ENCODE results near the gene TRMT10A.

The TRMT10A gene, protein sequence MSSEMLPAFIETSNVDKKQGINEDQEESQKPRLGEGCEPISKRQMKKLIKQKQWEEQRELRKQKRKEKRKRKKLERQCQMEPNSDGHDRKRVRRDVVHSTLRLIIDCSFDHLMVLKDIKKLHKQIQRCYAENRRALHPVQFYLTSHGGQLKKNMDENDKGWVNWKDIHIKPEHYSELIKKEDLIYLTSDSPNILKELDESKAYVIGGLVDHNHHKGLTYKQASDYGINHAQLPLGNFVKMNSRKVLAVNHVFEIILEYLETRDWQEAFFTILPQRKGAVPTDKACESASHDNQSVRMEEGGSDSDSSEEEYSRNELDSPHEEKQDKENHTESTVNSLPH

DNA sequence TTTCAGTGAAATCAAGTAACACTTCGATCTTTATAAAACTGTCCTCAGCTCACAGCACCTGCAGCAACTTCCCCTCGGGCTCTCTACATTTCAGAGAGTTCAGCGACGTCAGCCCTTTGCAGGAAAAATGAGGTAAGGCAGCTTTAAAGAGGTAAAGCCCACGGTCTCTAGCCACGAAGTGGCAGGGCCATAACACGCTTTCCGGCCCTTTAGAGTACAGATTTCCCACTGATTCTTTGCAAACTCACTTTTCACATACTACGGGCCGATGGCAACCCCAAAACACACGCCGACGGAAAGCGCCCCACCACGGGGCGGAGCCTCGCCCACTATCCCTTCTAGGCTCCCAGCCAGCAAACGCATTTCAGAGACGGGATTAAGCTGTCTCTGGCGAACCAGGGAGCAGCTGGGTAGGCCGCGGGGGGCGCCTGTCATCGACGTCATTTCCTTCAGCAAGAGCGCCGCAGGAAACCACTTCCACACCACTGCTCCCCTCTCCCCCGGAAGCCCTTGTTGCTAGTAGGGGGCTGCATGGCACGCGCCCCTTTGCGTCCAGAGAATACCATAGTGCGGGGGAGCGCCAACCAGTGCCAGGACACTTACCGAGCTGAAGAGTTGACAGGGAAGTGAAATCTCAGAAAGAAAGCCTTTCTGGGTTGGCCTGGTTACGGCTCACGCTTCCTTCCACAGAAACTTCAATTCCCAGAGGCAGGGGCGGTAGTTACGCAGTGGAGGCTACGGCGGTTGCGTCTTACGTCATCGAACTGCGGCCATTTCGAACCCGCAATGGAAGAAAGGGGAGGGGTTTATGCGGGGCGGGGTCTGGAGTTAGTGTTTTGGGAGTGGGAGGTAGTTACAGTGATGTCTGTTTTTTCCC lies at the start of gene TRMT10A:
TSS of gene TRMT10A (minus strand) at position 730 of the 877 bp plus-strand sequence. CDS start 4,701 bp downstream, outside the sequence.
- DNase-seq (ENCODE audit: low read depth): peak; percentile 82

DNA sequence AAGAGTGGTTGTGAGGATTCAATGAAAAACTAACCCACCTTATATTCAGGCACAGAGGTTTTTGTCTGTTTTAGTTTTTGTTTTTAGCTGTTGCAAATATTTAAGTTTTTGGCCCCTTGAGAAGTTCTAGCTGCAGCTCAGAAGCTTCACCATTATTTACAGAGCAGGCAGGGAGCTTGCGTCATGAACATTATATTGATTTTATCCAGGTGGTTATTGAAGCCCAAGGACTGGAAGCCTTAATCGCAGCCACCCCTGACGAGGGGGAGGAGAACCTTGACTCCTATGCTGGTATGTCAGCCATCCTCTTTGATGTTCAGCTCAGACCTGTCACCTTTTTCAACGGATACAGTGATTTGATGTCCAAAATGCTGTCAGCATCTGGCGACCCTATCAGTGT lies 48.9 kb upstream of the TRMT10A start:
- no peak for DNase-seq (ENCODE audit: low read depth)

DNA sequence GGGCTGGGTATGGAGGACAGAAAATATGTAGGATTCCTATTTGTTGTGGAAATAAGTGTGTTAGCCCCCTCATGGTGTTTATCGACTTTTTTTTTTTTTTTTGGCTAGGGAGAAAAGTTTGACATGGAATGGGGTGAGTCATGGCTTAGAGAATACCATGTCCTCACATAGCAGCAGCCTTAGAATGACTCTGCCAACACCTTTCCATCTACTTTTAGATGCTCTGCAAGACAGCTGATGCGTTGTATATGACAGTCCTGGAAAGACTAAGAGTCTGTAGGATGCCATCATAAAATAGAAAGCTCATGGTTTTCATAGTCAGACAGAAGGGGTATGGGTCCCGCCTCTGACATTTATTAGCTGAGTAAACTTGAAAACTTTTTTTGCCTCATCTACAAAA lies 48.4 kb upstream of the TRMT10A start:
- no peak for DNase-seq (ENCODE audit: low read depth)

DNA sequence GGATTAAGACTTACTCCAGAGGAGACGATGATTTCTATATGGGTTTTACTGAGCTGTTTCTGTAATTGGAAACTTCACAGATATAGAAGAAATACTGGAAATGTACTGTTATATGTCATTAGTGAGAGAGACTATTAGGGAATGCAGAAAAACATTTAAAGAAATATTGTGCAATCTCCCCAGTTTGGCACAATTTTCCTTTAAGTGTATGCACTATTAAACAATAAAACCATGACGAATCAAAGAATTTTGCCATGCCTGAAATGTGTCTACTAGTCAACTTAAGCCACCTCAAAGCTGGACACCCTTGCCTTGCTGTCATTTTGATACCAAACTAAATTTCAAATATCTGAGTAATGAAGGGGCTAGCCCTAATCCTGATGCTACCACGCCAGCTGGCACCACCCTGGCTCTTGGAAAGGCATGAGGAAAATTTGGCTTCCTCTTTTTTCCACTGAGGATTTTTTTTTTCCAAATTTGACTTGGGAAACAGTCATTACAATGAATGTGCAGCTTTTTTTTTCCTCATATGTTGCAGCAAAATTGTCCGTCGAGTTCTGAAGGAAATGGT lies 46.9 kb upstream of the TRMT10A start:
- DNase-seq (ENCODE audit: low read depth): no peak

DNA sequence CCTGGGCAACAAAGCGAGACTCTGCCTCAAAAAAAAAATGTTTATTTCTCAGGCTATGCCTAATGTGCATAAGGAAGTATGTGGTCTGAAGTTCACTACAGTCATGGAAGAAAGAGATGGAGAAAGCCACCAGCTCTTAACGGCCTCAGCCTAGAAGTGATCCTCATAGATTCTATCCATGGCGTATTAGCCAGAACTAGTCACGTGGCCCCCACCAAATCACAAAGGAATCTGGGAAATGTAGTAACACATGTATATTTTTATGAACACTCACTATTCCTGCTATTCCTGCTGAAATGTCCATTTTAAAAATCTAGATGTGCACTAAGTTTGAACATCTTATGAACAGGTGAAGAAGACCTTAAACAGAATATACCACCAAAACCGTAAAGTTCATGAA lies 44.6 kb upstream of the TRMT10A start:
- DNase-seq (ENCODE audit: low read depth): no peak

DNA sequence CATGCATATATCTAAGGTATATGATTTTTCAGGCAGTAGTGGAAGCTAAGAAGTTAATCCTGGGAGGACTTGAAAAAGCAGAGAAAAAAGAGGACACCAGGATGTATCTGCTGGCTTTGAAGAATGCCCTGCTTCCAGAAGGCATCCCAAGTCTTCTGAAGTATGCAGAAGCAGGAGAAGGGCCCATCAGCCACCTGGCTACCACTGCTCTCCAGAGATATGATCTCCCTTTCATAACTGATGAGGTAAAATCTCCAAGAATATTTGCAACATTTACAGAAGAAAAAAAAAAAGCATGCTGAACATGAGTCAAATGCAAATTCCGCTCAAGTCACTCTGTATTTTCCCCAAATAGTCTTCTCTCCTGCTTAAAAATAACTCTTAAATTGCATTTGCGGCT lies 42.9 kb upstream of the TRMT10A start:
- no peak for DNase-seq (ENCODE audit: low read depth)

DNA sequence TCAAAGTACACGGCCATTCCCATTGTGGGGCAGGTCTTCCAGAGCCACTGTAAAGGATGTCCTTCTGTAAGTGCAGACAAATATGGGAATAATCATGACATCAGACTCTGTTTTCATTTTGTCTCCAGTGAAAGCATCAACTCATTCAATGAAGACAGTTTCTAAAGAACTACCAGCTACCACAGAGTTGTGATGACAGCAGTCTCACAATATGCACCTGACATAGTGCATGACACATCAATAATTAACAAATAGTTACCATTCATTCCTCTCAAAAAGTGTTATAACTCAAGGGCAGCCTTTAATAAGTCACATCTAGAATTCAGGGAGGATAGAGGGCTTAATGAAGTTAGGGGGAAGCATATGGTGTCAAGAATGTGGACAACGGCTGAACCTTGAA lies 31.0 kb upstream of the TRMT10A start:
- DNase-seq (ENCODE audit: low read depth): no peak

DNA sequence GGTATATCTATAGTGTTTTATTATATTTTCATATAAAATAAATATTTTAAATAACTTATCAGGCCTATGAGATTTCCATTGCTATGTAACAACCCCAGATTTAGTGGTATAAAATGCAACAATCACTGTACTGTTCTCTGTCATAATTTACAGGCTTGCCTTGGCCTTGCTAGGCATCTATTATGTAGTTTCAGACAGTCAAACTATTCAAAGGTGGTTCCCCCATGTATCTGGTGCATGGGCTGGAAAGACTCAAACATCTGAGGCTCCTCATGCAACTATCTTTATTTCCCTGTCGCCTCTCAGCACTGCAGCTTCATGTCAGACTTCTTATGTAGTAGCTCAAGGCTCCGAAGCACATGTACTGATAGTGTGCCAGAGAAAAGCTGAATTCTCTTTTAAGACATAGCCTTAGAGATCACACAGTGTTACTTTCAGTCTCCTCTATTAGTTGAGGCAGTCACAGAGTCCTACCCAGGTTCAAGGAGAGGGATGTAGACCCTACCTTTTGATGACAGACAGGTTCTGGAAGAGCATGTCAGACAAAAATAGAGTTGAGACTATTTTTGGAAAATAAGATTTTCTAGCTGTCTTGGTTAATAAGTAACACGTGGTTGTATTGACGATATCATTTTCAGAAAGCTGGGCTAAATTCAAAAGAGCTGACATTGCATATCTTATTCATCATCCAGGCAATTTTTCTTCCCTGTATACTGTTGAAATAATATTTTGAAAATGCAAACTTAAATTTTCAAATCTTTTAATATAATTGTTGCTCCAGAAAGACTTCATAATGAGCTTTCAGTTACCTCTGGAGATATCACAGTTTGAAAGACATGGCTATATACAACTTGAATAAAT lies 30.2 kb upstream of the TRMT10A start:
- no peak for DNase-seq (ENCODE audit: low read depth)

DNA sequence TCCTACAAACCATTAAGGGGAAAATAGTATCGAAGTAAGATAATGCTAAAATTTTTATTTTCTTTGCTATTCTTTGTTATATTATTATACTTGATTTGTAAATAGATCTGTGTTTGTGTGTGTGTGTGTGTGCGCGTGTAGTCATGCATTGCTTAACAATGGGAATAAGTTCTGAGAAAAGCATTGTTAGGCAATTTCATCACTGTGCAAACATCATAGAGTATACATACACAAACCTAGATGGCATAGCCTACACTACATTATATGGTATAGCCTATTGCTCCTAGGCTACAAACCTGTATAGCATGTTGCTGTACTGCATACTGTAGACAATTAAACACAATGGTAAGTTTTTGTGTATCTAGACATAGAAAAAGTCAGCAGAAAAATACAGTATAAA lies 27.9 kb upstream of the TRMT10A start:
- no peak for DNase-seq (ENCODE audit: low read depth)

DNA sequence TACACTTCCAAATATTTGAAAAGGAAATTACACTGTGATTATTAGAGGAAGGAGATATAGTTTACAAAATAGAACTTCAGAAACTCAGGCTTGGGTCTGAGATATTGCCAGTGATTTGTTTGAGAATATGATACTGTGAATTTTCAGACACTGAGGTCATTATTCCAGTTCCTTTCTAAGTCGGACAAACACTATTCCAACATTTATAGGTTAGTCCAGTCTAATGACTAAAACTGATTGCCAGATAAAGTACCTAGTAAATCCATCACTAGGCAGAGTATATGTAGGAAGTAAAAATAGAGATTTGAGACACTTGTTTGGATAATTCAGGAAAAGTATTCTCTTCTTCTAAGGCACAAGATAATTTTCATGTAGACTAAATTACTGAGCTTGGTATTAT lies 24.0 kb upstream of the TRMT10A start:
- DNase-seq (ENCODE audit: low read depth): no peak

DNA sequence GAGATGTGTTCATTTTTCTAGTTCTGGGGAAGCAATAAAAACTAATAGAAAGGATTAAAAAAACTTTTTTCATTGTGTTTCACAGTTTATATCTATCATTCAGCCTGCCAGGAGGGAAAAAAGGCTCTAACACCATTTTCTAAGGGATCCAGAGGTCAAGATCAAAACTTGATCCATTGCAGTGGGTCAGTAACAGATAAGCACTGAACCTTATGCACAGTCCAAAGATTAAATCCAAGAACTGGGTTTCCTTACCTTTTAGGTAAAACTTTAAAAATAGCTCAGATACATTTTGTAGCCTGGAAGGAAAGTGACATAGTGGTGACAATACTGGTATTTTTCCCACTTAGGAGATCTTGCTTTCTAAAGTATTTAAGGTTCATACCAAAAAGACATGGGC lies 23.5 kb upstream of the TRMT10A start:
- DNase-seq (ENCODE audit: low read depth): no peak

DNA sequence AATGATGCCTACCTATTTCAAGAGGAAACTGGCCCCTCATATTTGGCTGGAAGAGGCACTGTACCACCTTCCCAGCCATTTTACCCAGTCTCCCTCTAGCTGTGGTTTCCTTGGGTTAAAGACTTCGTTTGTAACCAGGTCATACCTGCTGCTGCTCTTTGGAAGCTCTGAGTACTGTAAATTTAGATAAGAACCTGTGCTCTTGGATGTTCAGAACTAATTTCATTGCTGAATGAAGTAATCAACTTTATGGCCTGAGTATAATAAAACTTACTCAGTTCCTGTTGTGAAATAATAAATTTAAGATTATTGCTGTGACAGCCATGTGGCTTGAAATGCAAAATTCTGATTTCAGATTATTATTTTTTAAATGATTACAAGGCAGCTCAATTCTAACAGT lies 23.0 kb upstream of the TRMT10A start:
- no peak for DNase-seq (ENCODE audit: low read depth)

DNA sequence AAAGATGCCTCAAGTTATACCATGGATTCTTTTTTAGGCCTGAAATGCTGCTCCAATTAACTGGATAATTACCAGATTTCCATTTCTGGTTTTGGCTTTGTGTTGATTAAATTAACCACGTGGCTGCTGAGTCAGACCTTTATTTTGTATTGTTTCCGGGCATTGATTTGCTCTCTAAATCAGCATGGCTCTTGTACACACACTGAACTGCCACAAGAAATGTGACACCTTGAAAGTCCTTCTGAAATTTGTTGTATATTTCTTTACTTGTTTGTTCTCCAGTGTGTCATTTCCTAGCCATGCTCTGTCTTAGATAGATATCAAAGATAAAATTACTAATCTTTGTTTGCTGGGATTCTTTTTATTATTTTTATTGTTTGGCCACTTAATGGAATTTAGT lies 22.5 kb upstream of the TRMT10A start:
- no peak for DNase-seq (ENCODE audit: low read depth)

DNA sequence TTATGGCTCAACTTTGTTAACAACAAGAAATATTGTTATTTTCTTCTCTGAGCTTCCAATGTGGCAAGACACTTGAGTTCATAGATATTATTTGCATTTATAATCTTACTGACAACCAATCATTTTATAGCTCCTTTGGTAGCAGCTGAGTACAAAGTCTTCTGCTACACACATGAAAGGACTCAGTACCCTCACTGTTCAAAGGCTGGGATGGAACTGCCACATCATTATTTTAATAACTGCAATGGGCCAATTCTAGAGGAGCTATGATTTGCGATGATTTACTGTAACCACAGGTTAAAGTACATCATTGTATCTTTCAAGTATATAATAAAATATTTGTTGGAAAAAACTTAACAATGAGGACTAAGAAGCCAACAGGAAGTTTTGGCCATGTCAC lies 21.7 kb upstream of the TRMT10A start:
- no peak for DNase-seq (ENCODE audit: low read depth)

DNA sequence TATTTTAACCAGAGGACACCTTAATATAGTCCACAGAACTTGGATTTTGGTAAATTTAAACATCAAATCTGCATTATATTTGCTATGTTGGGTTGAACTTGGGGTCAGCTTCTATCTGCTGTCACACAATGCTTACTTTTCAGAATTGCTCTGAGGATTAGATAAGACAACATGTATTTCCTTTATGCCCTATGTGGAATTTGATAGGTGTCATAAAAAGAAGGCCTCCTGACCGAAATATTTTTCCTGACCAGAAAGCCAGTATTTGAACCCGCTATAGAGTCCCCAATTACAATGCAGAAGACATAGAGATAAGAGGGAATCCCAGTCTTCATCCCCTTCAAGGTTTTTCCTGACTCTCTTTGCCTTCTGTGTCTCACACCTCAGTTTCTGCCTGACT lies 14.9 kb upstream of the TRMT10A start:
- DNase-seq (ENCODE audit: low read depth): no peak

DNA sequence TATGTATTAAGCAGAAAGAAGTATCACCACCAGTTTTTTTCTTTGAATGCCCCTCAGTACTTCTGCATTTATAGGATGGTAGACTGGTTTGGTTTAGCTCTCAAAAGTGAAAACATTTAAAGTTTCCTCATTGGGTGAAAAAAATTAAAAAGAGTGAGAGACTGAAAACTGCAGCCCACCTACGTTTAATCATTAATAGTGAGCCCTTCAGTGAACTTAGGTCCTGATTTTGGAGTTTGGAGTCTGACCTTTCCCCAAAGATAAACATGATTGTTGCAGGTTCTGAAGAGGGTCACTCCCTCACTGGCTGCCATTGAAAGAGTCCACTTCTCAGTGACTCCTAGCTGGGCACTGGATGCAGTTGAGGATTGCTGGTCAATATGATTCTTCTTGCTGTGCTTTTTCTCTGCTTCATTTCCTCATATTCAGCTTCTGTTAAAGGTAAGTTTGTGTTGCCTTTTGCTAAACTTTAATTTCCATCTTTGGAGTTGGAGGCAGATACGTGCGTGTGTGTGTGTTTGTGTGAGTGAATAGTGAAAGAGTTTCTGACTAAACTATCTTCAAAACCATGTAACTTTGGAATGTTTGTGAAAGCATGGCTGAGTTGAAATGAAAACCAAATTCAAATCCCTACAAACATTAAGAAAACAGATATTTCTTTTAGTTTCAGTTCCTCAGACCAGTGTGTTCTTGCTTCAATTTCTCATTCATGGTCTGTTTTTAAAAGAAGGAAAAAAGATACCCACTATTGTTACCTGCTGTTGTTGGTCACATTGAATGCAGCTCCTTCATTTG lies 10.9 kb upstream of the TRMT10A start, which contains the start of gene MTTP:
TSS of gene MTTP (plus strand) at position 295 of the 795 bp plus-strand sequence. CDS start at position 381, 86 bp downstream.
- no peak for DNase-seq (ENCODE audit: low read depth)

DNA sequence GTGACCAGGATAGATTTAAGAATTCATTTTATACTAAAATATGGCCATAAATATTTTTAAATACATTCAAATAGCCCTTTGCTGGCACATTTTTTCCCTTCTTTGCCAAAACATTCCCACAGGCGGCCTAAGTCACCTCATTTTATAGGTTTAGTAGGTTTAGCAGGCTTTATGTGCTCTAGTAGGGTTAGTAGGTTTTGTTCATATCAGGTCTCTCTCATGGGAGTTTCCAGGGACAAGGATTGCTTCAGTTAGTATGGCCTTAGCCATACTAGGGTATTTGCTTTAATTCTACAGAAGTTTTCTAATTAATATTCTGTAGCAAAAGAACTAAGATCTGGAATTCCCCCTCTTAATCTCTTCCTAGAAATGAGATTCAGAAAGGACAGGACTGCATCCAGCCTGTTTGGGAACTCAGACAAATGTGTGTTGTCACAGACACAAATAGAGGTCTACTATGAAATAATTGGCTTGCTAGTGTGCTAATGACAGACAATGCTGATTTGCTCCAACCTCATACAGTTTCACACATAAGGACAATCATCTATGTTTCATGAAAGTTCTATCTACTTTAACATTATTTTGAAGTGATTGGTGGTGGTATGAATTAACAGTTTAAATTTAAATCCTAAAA lies 10.0 kb upstream of the TRMT10A start:
- no peak for DNase-seq (ENCODE audit: low read depth)

DNA sequence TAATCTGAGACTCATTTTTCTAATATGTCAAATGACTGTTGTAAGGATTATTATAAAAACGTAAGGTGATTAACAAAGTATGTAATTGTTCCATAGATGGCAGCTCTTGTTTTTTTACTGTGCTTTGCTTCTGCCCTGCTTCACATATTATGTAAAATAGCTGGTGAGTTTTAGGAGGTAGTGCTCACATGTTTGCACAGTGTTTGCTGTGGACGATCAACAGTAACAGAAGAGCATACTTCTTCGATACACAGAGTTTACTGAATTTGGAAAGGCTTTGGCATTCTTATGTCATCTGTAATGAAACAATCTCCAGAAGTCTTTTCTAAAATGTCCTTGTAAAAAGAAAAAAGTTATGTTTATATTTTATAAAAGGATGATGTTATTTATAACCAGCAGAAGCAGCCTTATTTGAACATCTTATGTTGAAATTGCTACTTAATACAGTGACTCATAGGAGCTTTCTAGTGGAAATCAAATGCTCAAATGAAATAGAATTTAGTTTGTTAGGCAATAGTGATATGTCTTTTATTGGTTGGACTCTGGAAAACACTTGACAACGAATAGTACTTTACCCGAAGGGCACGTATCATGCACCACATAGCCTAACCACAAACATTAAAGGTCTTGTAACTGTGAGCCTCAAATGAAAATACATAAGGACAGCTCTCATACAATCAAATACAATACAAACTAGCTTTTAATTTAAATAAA lies 8.8 kb upstream of the TRMT10A start:
- DNase-seq (ENCODE audit: low read depth): no peak

DNA sequence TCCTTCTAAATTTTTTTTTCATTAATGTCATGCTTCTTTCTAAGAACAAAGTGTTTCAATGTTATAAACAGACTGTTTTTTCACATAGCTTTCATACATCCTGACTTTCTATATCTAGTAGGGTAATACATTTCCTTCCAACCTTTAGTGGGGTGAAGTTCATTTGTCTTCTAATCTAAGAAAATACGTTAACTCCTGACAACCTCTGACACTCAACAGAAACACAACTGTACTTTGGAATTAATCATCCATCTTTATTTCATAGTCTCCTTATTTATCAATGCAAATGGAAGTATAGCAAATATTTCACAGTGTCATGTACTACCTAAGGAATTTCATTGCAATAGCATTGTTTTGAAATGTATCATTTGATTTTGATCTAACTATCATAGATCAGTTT lies 8.0 kb upstream of the TRMT10A start:
- no peak for DNase-seq (ENCODE audit: low read depth)

DNA sequence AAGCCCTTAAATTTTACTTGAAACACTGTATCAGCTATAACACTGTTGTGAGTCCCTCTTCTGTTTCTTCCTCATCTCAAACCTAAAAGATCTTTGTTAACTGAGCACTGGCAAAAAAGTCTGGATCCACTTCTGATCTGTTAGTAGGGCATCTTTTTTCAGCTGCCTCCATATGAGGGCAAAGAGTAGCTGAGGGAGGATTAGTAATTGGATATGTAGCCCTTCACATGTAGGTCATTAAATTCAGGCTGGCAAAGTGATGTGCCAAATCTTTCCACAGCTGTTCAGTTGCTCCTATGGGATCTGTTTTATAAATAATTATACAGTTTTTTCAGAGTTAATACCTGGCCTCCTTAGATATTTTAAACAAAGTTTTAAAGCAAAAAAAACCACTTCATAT lies 1.1 kb upstream of the TRMT10A start:
- DNase-seq (ENCODE audit: low read depth): no peak

All from CMK (cell line).